Immature natural killer cell (primary cell): Measurements from ENCODE around the gene C17orf114.

Experiments used
- DNase-seq, 3 donors: peaks; one replicate each; pipeline ENCODE4 v3.0.0; 2022; ENCODE audit warnings: mixed read lengths in 1 of 3
- H3K27ac Mint-ChIP-seq, 6 donors: one replicate each; pipeline ENCODE4 v1.8.0; 2020; ENCODE audit warnings: mixed read lengths in 6 of 6, mild to moderate bottlenecking in 5 of 6, inconsistent platforms in 4 of 6, moderate library complexity in 3 of 6
- H3K27me3 Mint-ChIP-seq, 3 donors: one replicate each; pipeline ENCODE4 v1.8.0; 2020 to 2021; ENCODE audit warnings: low read depth in 3 of 3, mild to moderate bottlenecking in 3 of 3, mixed read lengths in 3 of 3, moderate library complexity in 3 of 3, inconsistent platforms in 1 of 3
- H3K36me3 Mint-ChIP-seq, 3 donors: one replicate each; pipeline ENCODE4 v1.8.0; 2020; ENCODE audit warnings: mixed read lengths in 3 of 3, inconsistent platforms in 2 of 3, mild to moderate bottlenecking in 2 of 3
- H3K4me1 Mint-ChIP-seq, 2 donors: one replicate each; pipeline ENCODE4 v1.8.0; 2020; ENCODE audit warnings: inconsistent platforms in 2 of 2, mild to moderate bottlenecking in 2 of 2, mixed read lengths in 2 of 2, moderate library complexity in 1 of 2
- H3K4me3 Mint-ChIP-seq, 5 donors: one replicate each; pipeline ENCODE4 v1.8.0; 2020; ENCODE audit warnings: mild to moderate bottlenecking in 5 of 5, mixed read lengths in 5 of 5, inconsistent platforms in 3 of 5, moderate library complexity in 3 of 5
- H3K9me3 Mint-ChIP-seq, 6 donors: one replicate each; pipeline ENCODE4 v1.8.0; 2020; ENCODE audit warnings: mild to moderate bottlenecking in 6 of 6, mixed read lengths in 6 of 6, inconsistent platforms in 4 of 6, moderate library complexity in 3 of 6

C17orf114 gene

DNA sequence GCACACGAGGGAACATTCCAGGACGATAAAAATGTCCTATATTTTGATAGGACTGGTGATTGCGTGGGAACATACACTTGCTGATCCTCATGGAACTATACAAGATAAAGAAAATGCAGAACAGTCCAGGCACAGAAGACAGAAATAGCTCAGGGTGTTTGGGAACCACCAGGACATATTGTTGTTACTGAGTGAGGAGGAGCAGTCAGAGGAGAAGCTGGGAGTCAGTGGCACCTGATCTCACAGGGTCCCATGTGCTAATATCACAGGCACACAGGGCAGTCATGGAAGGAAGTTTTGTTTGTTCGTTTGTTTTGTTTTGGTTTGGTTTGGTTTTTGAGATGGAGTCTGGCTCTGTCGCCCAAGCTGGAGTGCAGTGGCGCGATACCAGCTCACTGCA, 10.6 kb upstream of the C17orf114 start:
- no peak for DNase-seq
- no peaks in the 10 kb centered on the region for H3K4me1 Mint-ChIP-seq
- peaks cover 0 to 2% (median 1%) of the 10 kb centered on the region in 3 donors for H3K27me3 Mint-ChIP-seq
- H3K4me3 Mint-ChIP-seq: no peak overlapping the region
- H3K9me3 Mint-ChIP-seq: no peaks in the 10 kb centered on the region
- H3K27ac Mint-ChIP-seq: no peak overlapping the region
- H3K36me3 Mint-ChIP-seq: peaks cover 5 to 9% (median 7%) of the 10 kb centered on the region in 3 donors

DNA sequence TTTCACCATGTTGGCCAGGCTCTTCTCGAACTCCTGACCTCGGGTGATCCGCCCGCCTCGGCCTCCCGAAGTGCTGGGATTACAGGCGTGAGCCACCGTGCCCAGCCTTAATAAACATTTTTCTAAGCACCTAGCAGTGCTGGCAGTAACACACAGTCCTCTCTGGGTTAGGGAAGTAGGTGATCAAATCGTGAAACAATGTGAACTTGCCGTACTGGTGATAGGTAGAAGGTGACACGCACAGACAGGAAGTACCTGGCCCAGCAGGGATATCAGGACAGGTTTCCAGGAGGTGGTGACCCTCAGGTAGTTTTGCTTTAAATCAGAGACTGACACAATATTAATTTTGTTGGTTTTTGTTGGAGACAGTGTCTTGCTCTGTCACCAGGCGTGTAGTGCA, 9.3 kb upstream of the C17orf114 start:
- Mint-ChIP-seq H3K4me1 (peaks cover 0 to 1% of the 10 kb centered on the region in 2 donors), H3K4me3 (no peak overlapping the region), H3K27me3 (peaks cover 0 to 2% (median 0%) of the 10 kb centered on the region in 3 donors), H3K9me3 (no peaks in the 10 kb centered on the region), H3K27ac (no peak overlapping the region), H3K36me3 (peaks cover 5 to 9% (median 7%) of the 10 kb centered on the region in 3 donors)
- no peak for DNase-seq

DNA sequence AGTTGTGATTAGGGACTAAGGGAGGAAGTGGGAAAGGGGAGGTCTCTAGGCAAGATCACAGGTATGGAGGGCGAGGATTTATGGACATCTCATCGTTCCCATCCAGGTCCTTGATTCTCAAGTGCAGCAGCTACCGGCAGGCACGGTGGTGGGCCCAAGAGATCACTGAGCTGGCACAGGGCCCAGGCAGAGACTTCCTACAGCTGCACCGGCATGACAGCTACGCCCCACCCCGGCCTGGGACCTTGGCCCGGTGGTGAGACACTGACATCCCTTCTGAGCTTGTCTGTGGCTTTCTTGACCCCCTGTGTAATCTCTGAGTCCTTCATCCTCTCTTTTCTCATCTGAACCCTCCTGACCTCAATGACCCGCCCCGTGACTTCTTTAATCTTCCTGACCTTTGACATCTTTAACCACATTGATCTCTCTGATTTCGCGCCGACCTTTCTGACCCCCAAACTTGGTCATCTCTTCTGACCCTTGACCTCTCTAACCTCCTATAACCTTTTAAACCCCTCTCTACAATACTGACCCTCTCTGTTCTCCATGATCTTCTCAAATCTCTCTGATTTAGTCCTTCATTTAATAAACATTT, 8.7 kb upstream of the C17orf114 start:
- Mint-ChIP-seq H3K27ac (no peak overlapping the region), H3K4me3 (peak overlapping the region in 1 of 5 donors; percentile 3), H3K36me3 (peaks cover 5 to 9% (median 7%) of the 10 kb centered on the region in 3 donors), H3K4me1 (peaks cover 5 to 8% of the 10 kb centered on the region in 2 donors), H3K9me3 (no peaks in the 10 kb centered on the region), H3K27me3 (peaks cover 0 to 2% (median 0%) of the 10 kb centered on the region in 3 donors)
- no peak for DNase-seq

DNA sequence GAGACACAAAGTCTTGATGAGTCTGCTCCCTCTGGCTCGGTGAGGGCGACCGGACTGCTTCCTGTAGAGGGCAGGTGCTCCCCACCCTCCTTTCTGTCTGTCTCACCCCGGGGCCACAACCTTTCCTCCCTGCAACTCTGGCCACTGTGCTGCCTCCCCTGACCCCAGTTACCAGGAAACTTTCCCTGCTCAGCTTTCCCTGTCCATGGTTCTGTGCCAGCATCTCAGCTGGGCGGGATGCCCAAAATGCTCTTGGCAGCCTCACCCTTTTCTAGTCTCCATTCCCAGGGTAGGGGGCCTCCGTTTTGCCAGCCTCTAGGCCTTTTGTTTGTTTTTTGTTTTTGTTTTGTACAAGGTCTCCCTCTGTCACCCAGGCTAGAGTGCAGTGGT, 6.2 kb upstream of the C17orf114 start:
- Mint-ChIP-seq H3K36me3 (peaks cover 4 to 7% (median 5%) of the 10 kb centered on the region in 3 donors), H3K4me1 (peaks cover 5 to 8% of the 10 kb centered on the region in 2 donors), H3K27me3 (peaks cover 0 to 5% (median 2%) of the 10 kb centered on the region in 3 donors), H3K27ac (peak overlapping the region in 2 of 6 donors; percentile 40 to 55), H3K9me3 (no peaks in the 10 kb centered on the region), H3K4me3 (peak overlapping the region; percentile 58 to 79 (median 72))
- DNase-seq: no peak

DNA sequence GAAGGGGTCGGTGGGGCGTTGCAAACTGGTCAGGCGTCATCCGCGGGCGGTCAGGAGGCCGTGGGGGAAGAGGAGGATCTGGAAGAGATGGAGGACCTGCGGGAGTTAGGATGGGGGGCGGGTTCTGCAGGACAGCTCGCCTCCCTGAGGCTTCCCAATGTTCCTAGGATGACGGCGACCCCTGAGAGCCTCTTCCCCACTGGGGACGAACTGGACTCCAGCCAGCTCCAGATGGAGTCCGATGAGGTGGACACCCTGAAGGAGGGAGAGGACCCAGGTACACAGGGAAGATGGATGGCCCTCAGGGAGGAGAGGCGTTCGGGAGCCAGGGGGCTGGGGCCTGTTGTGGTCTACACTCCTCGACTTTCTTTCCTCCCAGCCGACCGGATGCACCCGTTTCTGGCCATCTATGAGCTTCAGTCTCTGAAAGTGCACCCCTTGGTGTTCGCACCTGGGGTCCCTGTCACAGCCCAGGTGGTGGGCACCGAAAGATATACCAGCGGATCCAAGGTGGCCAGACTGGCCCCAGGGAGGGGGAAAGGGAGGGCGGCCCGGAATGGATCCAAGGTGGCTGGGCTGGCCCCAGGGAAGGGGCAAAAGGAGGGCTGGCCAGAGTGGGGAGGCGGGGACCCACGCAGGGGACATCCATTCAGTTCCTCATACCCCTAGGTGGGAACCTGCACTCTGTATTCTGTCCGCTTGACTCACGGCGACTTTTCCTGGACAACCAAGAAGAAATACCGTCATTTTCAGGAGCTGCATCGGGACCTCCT, 5.7 kb upstream of the C17orf114 start:
- peak overlapping the region; percentile 71 to 85 (median 79) for H3K4me3 Mint-ChIP-seq
- H3K27ac Mint-ChIP-seq: peak overlapping the region in 2 of 6 donors; percentile 55 to 67
- peaks cover 0 to 5% (median 2%) of the 10 kb centered on the region in 3 donors for H3K27me3 Mint-ChIP-seq
- no peak for DNase-seq
- H3K9me3 Mint-ChIP-seq: no peaks in the 10 kb centered on the region
- peaks cover 4 to 7% (median 5%) of the 10 kb centered on the region in 3 donors for H3K36me3 Mint-ChIP-seq
- peaks cover 5 to 8% of the 10 kb centered on the region in 2 donors for H3K4me1 Mint-ChIP-seq

DNA sequence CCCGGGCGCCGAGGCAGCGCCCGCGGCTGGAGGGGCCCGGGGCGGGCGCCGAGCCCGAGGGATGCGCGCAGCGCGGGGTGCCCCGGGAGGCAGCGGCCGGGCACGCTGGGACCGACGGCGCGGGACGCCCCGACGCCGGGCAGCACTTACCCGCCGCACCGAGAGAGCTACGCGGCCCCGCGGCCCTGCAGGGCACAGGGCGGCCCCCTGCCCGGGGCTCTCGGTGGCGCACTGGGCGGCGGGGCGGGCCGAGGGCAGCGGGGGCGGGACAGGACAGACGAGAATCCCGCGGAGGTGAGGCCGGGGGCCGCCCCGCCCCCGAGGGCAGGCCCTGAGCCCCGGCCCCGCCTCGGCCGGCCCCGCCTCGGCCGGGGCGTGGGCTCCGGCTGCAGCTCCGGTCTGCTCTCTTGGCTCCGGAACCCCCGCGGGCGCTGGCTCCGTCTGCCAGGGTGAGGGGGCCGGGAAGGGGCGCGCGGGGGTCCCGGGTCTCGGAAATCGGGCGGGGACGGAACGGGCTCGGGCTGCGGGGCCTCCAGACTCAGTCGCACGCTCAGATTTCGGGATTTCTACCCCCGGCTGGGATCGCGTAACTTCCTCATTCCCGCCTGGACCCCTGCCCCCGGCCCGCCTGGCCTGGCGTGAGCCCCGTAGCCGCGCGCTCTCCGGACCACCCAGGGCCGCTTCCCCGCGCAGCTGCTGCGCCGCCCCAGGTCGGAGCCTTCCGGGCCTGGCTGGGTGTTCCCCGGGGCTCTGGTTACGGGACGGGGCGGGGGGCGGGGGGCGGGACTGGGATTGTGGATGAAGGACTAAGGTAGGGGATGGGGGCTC, 4.9 kb upstream of the C17orf114 start, which contains the start of gene PLD2:
PLD2 (plus strand) TSS at position 376 of the 828 bp plus-strand sequence. CDS start 621 bp downstream, outside the sequence.
- H3K9me3 Mint-ChIP-seq: no peaks in the 10 kb centered on the region
- H3K4me1 Mint-ChIP-seq: peaks cover 5 to 8% of the 10 kb centered on the region in 2 donors
- H3K27ac Mint-ChIP-seq: peak within 1 kb of the TSS in 4 of 6 donors; percentile 40 to 67 (median 56)
- H3K27me3 Mint-ChIP-seq: peaks cover 0 to 5% (median 2%) of the 10 kb centered on the region in 3 donors
- DNase-seq: peak; percentile 82 to 86 (median 85)
- peak within 1 kb of the TSS; percentile 73 to 86 (median 80) for H3K4me3 Mint-ChIP-seq
- H3K36me3 Mint-ChIP-seq: peaks cover 4 to 5% (median 4%) of the 10 kb centered on the region in 3 donors

DNA sequence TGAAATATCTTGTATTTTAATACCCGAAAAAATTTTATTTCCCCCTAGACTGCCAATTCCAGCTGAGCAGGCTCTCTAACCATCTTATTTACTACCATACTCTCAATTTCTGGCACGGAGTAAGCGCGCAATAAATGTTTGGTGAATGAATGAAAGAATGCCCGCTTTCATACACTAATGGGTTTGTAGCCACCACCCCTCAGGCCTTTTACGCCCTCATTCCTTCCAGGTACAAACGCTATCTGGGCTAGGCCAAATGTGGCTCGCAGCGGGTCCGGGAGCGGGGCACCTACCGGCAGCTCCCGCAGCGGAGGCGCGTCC, 4.3 kb upstream of the C17orf114 start:
- Mint-ChIP-seq H3K9me3 (no peaks in the 10 kb centered on the region), H3K4me1 (peaks cover 5 to 8% of the 10 kb centered on the region in 2 donors), H3K36me3 (peaks cover 4 to 5% (median 4%) of the 10 kb centered on the region in 3 donors), H3K27ac (peak overlapping the region in 4 of 6 donors; percentile 40 to 65 (median 55)), H3K4me3 (peak overlapping the region; percentile 73 to 86 (median 78)), H3K27me3 (peaks cover 0 to 5% (median 2%) of the 10 kb centered on the region in 3 donors)
- DNase-seq: no peak

DNA sequence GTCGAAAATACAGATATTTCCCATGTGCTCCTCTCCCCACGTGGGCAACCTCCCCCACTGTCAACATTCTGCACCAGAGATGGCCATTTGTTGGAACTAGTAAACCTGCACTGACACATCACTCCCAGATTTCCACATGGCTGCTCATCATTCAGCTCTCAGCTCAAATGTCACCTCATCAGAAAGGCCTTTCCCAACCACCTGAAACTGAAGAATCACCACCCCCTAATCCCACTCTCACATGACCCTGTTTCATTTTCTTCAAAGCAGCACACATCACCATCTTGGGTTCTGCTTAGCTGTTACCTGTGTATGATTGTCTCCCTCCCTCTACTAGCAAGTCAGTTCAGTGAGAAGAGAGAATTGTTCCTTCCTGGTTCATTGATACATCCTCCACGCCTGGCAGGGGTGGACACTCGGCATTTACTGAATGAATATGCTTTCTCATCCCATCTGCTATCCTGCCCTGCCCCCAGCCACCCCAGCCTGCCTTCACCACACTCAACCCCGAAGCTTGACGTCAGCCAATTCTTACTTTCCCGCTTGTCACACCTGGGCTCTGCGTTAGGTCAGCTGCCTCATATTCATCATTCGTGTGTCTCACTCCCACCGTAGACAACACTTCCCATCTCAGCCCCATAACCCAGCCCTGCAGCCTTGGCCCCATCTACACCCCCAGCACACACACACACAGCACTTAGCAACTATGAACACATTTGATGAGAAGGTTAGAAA, 1.5 kb downstream of the C17orf114 start:
- peaks cover 3 to 18% (median 6%) of the 10 kb centered on the region in 3 donors for H3K36me3 Mint-ChIP-seq
- H3K4me3 Mint-ChIP-seq: no peak overlapping the region
- no peak overlapping the region for H3K27ac Mint-ChIP-seq
- H3K27me3 Mint-ChIP-seq: peaks cover 0 to 10% (median 8%) of the 10 kb centered on the region in 3 donors
- H3K4me1 Mint-ChIP-seq: peaks cover 12 to 13% of the 10 kb centered on the region in 2 donors
- no peak for DNase-seq
- no peaks in the 10 kb centered on the region for H3K9me3 Mint-ChIP-seq

DNA sequence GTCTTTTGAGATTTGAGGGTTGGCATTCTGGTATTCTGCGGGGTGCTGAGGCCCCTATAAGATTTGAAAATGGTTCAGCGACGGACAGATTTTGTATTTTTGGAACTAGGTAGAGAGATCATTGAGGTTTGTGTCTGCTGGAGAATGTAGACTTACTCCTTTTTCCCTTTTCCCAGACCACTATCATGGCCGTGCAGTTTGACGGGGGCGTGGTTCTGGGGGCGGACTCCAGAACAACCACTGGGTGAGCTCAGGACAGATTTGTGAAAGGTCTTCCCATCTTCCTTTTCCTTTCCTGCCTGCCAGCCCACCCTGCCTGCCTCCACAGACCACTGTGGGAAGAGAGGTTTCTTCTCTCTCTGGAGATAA, 5.6 kb downstream of the C17orf114 start:
- Mint-ChIP-seq H3K36me3 (peaks cover 3 to 18% (median 6%) of the 10 kb centered on the region in 3 donors), H3K4me1 (peaks cover 15 to 19% of the 10 kb centered on the region in 2 donors), H3K4me3 (peak overlapping the region; percentile 98 to 100 (median 99)), H3K27me3 (peaks cover 0 to 12% (median 9%) of the 10 kb centered on the region in 3 donors), H3K27ac (peak overlapping the region; percentile 91 to 99 (median 98)), H3K9me3 (no peaks in the 10 kb centered on the region)
- DNase-seq: no peak

DNA sequence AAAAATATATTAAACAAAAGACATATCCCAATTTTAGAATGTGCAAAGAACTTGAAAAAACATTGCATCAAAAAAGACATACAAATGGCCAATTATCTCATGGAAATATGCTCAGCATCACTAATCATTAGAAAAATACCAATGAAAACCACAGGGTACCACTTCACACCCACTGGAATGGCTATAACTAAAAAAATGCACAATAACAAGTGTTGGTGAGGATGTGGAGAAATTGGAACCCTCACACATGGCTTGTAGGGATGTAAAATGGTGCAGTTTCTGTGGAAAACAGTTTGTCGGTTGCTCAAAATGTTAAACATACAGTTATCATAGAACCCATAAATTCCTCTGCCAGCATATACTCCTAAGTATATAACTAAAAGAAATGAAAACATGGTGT, 7.0 kb downstream of the C17orf114 start:
- Mint-ChIP-seq H3K4me1 (peaks cover 23 to 32% of the 10 kb centered on the region in 2 donors), H3K4me3 (peak overlapping the region; percentile 38 to 100 (median 99)), H3K9me3 (no peaks in the 10 kb centered on the region), H3K27me3 (peaks cover 6 to 18% (median 11%) of the 10 kb centered on the region in 3 donors), H3K27ac (peak overlapping the region in 4 of 6 donors; percentile 40 to 98 (median 86)), H3K36me3 (peaks cover 3 to 13% (median 6%) of the 10 kb centered on the region in 3 donors)
- no peak for DNase-seq

DNA sequence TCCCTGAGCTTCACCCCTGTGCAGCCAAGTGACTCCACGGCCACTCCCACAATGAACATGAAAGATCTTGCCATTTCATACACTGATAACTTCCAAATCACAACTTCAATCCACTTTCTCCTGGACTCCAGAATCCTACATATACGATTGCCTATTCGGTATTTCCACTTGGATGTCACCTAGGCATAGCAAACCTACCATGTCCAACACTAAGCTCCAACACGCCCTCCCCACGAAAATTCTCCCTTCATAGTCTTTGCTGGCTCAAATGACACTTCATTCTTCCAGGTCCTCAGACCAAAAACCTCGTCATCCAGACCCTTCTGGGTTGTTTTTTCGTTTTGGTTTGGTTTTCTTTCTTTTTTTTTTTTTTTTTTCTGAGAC, 11.4 kb downstream of the C17orf114 start:
- Mint-ChIP-seq H3K27ac (peak overlapping the region; percentile 83 to 97 (median 94)), H3K9me3 (no peaks in the 10 kb centered on the region), H3K4me3 (peak overlapping the region; percentile 86 to 95 (median 93)), H3K36me3 (no peaks in the 10 kb centered on the region), H3K4me1 (peaks cover 13 to 20% of the 10 kb centered on the region in 2 donors), H3K27me3 (peaks cover 14 to 22% (median 20%) of the 10 kb centered on the region in 3 donors)
- no peak for DNase-seq

DNA sequence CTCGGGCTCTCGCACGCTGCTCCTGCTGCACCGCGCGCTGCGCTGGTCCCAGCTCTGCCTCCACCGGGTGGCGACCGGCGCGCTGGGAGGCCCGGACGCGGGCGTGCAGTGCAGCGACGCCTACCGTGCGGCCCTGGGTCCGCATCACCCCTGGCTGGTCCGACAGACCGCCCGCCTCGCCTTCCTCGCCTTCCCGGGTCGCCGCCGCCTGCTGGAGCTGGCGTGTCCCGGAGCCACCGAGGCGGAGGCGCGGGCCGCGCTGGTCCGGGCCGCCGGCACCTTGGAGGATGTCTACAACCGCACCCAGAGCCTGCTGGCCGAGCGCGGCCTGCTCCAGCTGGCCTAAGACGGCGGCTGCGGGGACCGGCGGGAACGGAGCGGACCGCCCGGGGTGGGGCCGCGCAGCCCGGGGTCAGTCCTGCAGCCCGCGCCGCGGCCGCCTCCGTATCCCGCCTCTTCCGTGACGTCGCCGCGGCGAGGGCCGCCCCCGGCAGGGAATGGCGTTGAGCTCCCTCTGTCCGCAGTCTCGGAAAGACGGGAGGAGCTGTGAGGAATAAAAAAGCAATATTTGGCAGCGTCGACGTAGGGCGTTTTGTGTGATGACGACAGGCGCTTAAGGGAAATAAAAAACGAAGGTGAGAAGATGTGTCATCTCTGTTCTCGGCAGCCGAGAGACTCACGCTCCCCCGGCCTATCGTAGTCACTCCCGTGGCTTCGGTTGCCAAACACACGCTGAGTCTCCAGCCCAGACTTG, 12.0 kb downstream of the C17orf114 start:
- H3K4me3 Mint-ChIP-seq: peak overlapping the region; percentile 86 to 95 (median 93)
- H3K36me3 Mint-ChIP-seq: no peaks in the 10 kb centered on the region
- peak overlapping the region; percentile 83 to 97 (median 94) for H3K27ac Mint-ChIP-seq
- H3K4me1 Mint-ChIP-seq: peaks cover 10 to 14% of the 10 kb centered on the region in 2 donors
- peak; percentile 81 to 85 (median 83) for DNase-seq
- H3K27me3 Mint-ChIP-seq: peaks cover 19 to 22% (median 22%) of the 10 kb centered on the region in 3 donors
- H3K9me3 Mint-ChIP-seq: no peaks in the 10 kb centered on the region
